GM18519 (cell line): ENCODE data around the gene TMEM131L.

Source experiments
- ATAC-seq: cut with Tn5 transposase; IDR thresholded peaks from one replicate; pipeline ENCODE4 v1.9.1; 2021; ENCODE audit warnings: mild to moderate bottlenecking, moderate library complexity; ENCODE audit not compliant: unreplicated experiment, low FRiP score

TMEM131L gene

DNA sequence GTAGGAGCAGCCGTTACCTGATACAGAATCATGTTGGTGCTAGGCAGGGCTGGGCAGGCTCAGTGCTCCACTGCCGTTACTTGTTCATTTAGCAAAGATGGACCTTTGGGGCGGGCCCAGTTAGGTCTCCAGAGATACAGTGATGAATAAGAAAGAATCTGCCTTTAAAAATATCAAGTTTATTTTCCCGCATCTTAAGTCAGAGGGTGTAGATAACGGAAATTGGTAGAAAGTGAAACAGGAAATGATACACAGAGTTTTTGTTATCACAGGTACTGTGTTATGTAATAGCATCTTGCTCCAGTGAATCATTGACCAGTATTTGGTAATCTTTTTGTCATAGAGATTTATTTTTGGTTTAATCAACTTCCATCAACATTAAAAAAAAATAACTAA lies 5.5 kb downstream of the TMEM131L start:
- peak; percentile 31 for ATAC-seq

DNA sequence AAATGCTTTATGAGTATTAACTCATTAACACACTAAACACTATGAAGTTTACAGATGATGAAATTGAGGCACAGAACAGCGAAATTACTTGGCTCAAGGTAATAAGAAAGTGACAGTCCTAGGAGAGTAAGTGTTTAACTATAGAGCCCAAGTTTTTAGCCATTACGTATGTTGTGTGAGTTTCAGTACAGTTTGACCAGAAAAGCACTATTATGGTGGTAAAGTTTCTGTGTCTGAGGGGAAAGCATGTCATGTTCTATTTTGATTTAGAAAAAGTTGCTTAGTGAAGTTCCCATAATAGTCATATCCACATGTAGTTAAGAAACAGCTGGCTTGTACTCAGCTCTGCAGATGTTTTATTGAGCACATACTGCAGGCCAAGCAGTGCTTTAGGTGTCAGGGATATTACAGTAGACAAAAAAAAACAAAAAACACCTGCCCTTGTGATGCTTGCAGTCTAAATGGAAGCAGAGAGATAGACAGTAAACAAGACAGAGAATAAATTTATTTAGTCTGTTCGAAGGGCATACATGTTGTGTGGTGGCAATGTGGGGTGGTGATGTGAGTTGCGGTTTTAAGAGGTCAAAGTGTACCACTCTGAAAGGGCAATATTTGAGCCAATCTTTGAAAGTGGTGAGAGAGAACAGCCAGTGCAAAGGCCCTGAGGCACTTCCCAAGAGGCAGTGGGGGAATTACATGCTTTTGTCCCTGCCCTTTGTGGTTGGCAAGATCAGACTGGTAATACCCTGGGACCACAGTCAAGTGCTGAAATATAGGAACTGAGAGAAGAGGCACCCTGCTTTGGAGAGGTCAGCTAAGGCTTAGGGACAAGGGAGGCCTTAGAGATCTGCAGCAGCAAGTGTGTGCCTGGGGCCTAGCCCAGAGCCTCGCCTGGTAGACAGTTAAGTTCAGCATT lies 6.2 kb downstream of the TMEM131L start:
- peak; percentile 37 for ATAC-seq

GRCh38 chr4:153474251-153474650 lies 8.1 kb downstream of the TMEM131L start:
- no peak for ATAC-seq

GRCh38 chr4:153476829-153477574 lies 10.8 kb downstream of the TMEM131L start:
- no peak for ATAC-seq

DNA sequence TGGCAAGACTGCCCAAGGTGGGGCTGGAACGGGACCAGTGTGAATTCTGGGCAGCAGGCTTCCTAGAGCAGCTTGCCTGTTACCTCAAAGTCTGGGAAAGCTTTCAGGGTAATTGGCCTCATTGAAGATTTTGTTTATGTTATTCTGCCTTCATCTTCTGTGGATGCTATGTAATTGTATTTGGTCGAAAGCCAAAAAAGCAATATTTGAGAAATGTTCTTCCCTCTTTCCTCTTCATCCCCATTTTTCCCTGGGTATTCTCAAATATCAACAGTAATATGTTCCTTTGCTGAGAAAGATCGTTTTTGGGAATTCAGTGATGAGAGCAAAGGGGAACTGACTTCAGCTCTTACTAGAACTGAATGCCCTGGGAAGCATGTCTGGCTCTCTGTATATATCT lies 12.9 kb downstream of the TMEM131L start:
- ATAC-seq, result no peak

DNA sequence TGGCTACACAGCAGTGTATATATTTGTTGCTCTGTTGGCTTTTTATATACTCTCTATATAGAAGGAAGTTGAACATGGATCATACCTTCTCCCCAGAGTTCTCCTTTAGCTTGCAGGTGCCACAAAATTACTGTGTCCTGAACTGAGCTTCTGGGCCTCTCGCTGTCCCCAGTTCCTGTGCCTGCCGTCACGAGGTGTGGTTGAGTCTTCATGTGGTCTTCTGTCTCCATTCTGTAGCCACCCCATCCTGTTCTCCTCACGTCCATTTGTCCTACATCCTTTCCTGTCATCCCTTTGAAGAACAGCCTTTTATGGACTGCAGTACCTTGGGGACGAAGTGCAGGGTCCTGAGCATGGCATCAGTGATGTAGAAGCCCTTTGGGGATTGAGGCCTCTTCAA lies 14.5 kb downstream of the TMEM131L start:
- ATAC-seq, result no peak

DNA sequence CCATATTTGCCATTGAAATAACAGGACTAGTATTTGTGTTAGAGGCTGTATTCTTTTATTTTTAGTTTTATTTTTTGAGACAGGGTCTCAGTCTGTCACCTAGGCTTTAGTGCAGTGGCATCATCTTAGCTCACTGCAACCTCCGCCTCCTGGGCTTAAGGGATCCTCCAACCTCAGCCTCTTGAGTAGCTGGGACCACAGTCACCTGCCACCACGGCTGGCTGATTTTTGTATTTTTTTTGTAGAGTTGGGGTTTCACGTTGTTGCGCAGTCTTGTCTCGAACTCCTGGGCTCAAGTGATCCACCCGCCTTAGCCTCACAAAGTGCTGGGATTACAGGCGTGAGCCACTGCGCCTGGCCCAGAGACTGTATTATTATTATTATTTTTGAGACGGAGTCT lies 15.3 kb downstream of the TMEM131L start:
- no peak for ATAC-seq

DNA sequence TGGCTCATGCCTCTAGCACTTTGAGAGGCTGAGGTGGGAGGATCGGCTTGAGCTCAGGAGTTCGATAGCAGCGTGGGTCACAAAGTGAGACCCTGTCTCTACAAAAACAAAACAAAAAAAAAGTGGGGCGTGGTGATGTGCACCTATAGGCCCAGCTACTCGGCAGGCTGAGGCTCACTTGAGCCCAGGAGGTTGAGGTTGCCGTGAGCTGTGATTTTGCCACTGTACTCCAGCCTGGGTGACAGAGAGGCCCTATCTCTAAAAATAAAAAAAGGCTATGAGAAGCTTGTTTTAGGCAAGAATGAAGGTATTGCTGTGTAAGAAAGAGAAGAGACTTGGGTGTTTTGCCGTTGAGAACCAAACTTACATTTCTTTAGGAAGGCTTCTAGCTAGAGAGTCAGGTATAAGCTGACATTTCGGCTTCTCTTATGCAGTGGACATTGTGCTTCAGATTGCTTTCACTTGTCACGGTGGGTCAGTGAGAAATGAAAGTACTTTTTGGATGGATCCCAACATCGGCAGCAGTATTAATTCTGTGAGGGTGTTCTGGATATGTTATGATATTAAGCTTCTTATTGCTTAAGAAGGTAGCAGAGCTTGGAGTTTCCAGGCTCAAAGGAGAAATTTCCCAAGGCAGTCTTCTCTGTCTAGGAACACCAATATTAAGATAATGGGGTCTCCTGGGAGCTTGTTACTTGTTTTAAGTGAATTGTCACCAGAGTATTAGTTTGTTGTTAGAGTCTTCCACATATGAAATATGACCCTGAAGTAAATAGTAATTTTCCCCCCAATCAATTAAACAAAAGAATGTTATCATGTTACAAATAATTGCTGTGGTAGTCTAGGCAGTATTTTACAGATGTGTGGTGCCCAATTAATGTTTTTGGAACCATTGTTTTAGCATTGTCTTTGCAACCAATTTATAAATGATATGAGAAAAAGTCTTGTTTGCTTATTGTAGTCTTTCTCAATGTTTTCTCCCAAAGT lies 17.6 kb downstream of the TMEM131L start:
- ATAC-seq, result no peak

GRCh38 chr4:153485359-153485758 lies 19.2 kb downstream of the TMEM131L start:
- ATAC-seq, result no peak

DNA sequence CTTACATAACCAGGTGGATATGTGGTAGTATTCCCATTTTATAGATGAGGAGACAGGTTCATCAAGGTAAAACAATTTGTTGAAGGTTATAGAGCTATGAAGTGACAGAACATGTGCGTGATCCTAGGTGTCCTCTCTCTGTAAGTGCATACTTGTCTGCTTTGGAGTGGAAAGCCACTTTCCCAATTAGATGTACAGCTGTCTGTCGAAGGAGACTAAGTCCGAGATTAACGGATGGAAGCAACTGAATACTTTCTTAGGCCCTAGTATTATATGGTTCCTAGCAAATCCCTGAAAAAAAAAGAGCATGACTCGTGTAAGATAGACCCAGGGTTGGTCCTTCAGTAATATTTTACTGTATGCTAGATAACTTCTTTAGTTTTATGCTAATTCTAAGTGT lies 19.7 kb downstream of the TMEM131L start:
- no peak for ATAC-seq

DNA sequence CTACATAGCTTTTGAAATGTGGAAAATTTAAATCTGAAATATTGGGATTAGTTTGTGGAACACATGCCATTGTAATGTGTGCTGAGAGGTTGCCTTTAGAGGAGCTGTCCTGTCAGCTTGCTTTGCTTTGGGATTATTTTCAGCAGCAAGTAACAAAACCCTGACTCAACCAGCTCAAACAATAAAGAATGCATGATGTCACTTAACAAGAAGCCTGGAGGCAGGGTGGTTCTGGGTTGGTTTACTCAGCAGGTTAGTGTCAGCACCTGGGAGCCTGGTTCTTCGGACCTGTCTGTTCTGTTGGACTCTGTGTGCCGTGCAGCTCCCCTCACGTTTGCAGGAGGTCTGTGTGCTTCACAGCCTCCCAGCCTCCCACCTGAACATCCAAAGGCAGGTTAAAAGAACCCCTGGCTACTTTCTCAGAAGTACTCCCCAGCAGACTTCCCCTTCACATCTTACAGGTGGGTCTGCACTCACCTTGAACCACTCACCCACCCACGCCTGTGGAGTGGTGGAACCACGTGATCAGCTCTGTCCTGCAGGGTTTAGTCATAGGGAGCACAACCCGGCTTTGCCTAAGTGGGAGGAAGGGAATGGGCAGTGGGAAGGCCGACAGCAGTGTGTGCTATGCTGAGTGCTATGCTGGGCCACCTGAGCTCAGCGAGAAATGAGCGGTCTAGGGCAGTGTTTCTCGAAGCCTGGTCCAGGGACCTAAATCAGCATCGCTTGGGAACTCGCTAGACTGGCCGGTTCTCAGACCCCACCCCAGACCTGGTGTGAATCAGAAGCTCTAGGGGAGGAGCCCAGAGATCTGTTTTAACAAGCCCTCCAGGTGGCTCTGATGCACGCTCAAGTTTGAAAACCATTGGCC lies 20.4 kb downstream of the TMEM131L start:
- no peak for ATAC-seq

DNA sequence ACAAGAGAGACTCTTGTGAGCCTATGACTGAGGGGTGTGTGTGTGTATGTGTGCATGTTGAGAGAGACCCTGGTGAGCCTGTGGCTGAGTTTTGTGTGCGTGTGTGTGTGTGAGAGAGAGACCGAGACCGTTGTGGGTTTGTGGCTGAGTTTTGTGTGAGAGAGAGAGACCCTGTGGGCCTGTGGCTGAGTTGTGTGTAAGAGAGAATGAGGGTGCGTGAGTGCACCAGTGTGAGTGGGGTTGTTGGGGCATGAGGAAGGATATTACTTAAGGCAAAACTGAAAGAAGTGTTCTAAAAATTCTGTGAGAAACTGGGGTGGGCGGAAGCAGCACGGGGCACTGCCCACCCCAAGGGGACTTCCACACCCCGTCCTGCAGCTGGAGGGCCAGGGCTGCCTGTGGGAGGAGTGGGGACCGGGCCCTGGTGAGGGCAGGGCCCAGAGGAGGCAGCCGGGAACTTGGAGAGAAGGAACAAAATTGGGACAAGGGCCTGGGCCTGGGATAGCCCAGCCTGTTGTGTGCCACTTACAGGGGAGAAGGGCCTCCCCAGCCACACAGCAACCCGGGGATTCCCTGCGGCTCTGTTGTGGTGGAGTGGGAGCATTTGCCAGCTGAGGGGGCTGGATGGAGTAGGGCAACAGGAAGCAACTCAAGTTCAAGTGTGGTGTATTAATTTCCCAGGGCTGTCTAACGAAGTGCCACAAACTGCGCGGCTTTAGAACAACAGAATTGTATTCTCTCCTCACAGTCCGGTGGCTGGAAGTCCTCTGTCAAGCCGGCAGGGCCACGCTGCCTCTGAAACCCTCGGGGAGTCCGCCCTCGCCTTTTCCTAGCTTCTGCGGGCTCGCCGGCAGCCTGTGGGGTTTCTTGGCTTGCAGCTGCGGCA lies 22.1 kb downstream of the TMEM131L start:
- ATAC-seq, result peak; percentile 39

- ATAC-seq, result no peak
These were observed 23.8 kb downstream of the TMEM131L start for GRCh38 chr4:153489856-153490558.

- ATAC-seq, result no peak
These were observed 24.9 kb downstream of the TMEM131L start for GRCh38 chr4:153490985-153491483.

GRCh38 chr4:153494562-153494961 lies 28.4 kb downstream of the TMEM131L start:
- no peak for ATAC-seq

- ATAC-seq, result no peak
These were observed 29.5 kb downstream of the TMEM131L start for GRCh38 chr4:153495480-153496193.

- ATAC-seq, result no peak
These were observed 31.0 kb downstream of the TMEM131L start for GRCh38 chr4:153497091-153497531.
